IMR-90 (cell line): ENCODE measurements around the gene TEC. TPM values are rescaled to one million over a fixed set of nuclear protein-coding genes. Genes with fewer than 3 reads are reported as not detected.

ENCODE experiments used
- ATAC-seq: fragments of 200-7000 bp; cut with Tn5 transposase; 2 replicates; pipeline ENCODE4 v1.9.1; 2020; ENCODE audit warnings: low read depth, mild to moderate bottlenecking, moderate library complexity
- BruUV-seq: library from RNA; stranded (reverse); fragments of 400-500 nt; replicated peaks from 2 replicates; lab custom pipeline; 2021; lab: Mats Ljungman, UMichigan
- CTCF ChIA-PET: fragments of 300-600 bp; formaldehyde crosslinking; extraction: SDS; loops from one replicate; lab custom pipeline; 2021; ENCODE audit warnings: antibody characterized with exemption; lab: Yijun Ruan, JAX
- POLR2A ChIA-PET: fragments of 300-600 bp; sonication (Branson Sonifier 250); formaldehyde crosslinking; loops from one replicate; lab custom pipeline; 2022; ENCODE audit warnings: antibody characterized with exemption; ENCODE audit not compliant: unreplicated experiment; lab: Charles Lee
- DNase-seq: peaks from one replicate; pipeline ENCODE4 v3.0.0; 2013
- H2AFZ ChIP-seq: replicated peaks from 2 replicates; pipeline ENCODE3; 2013; ENCODE audit warnings: low read length, mild to moderate bottlenecking; ENCODE audit not compliant: poor library complexity
- H2AK5ac ChIP-seq: 2 replicates; pipeline ENCODE4 v1.6.1; 2013; ENCODE audit warnings: low read depth, low read length, inconsistent platforms
- H2AK9ac ChIP-seq: replicated peaks from 2 replicates; pipeline ENCODE3; 2013; ENCODE audit warnings: mild to moderate bottlenecking, low read depth, low read length, moderate library complexity; ENCODE audit not compliant: poor library complexity
- H2BK120ac ChIP-seq: 2 replicates; pipeline ENCODE4 v1.6.1; 2013; ENCODE audit warnings: low read depth, low read length, inconsistent platforms
- H2BK15ac ChIP-seq: 3 replicates; pipeline ENCODE4 v1.6.1; 2013; ENCODE audit warnings: low read depth, low read length, inconsistent platforms
- H2BK20ac ChIP-seq: 2 replicates; pipeline ENCODE4 v1.6.1; 2013; ENCODE audit warnings: low read depth, mild to moderate bottlenecking, inconsistent platforms, low read length, moderate library complexity
- H2BK5ac ChIP-seq: 2 replicates; pipeline ENCODE4 v1.6.1; 2013; ENCODE audit warnings: mild to moderate bottlenecking, low read depth, low read length, inconsistent platforms; ENCODE audit not compliant: poor library complexity, severe bottlenecking
- H3K14ac ChIP-seq: replicated peaks from 2 replicates; pipeline ENCODE4 v1.6.1; 2013; ENCODE audit warnings: low read depth, low read length, inconsistent platforms
- H3K18ac ChIP-seq: 2 replicates; pipeline ENCODE4 v1.6.1; 2013; ENCODE audit warnings: low read depth, low read length, control low read depth
- H3K23ac ChIP-seq: 2 replicates; pipeline ENCODE4 v1.6.1; 2013; ENCODE audit warnings: low read depth, low read length, inconsistent platforms
- H3K27ac ChIP-seq: 2 replicates; pipeline ENCODE4 v1.5.1; 2013; ENCODE audit warnings: mild to moderate bottlenecking, control low read depth, low read length; ENCODE audit not compliant: insufficient read depth
- H3K27me3 ChIP-seq: 2 replicates; pipeline ENCODE4 v1.6.1; 2013; ENCODE audit warnings: low read length; ENCODE audit not compliant: control insufficient read depth, insufficient read depth
- H3K36me3 ChIP-seq: 2 replicates; pipeline ENCODE4 v1.6.1; 2013; ENCODE audit warnings: low read length, mixed read lengths; ENCODE audit not compliant: control insufficient read depth, insufficient read depth
- H3K4ac ChIP-seq: 2 replicates; pipeline ENCODE4 v1.6.1; 2013; ENCODE audit warnings: low read depth, low read length, inconsistent platforms
- H3K4me1 ChIP-seq: 2 replicates; pipeline ENCODE4 v1.6.1; 2013; ENCODE audit warnings: low read length, mixed read lengths; ENCODE audit not compliant: control insufficient read depth, insufficient read depth
- H3K4me2 ChIP-seq: 2 replicates; pipeline ENCODE4 v1.6.1; 2013; ENCODE audit warnings: low read depth, mild to moderate bottlenecking, control low read depth, low read length, moderate library complexity
- H3K4me3 ChIP-seq: 2 replicates; pipeline ENCODE4 v1.5.1; 2013; ENCODE audit warnings: low read depth, mild to moderate bottlenecking, control low read depth, low read length, moderate library complexity; ENCODE audit not compliant: insufficient read depth
- H3K56ac ChIP-seq: 2 replicates; pipeline ENCODE4 v1.6.1; 2013; ENCODE audit warnings: low read length, inconsistent platforms; ENCODE audit not compliant: insufficient read depth; ENCODE audit errors: extremely low read depth
- H3K79me1 ChIP-seq, 2 experiments: 2 replicates each; pipeline ENCODE4 v1.6.1; 2013; ENCODE audit warnings: low read length in 2 of 2, inconsistent platforms in 1 of 2, low read depth in 1 of 2
- H3K9ac ChIP-seq: 2 replicates; pipeline ENCODE4 v1.6.1; 2013; ENCODE audit warnings: low read depth, low read length, control low read depth
- H3K9me1 ChIP-seq: 2 replicates; pipeline ENCODE4 v1.6.1; 2013; ENCODE audit warnings: low read length, inconsistent platforms; ENCODE audit not compliant: insufficient read depth
- H3K9me3 ChIP-seq: 2 replicates; pipeline ENCODE4 v1.6.1; 2013; ENCODE audit warnings: low read length; ENCODE audit not compliant: control insufficient read depth, insufficient read depth
- H4K20me1 ChIP-seq: 2 replicates; pipeline ENCODE4 v1.6.1; 2013; ENCODE audit warnings: low read length, inconsistent platforms; ENCODE audit not compliant: insufficient read depth
- H4K5ac ChIP-seq: 2 replicates; pipeline ENCODE4 v1.6.1; 2013; ENCODE audit warnings: mild to moderate bottlenecking, low read depth, low read length, control low read depth
- H4K8ac ChIP-seq, 2 experiments: 2 replicates each; pipeline ENCODE4 v1.6.1; 2013; ENCODE audit warnings: low read depth in 2 of 2, low read length in 2 of 2, control low read depth in 1 of 2, inconsistent platforms in 1 of 2
- H4K91ac ChIP-seq: 2 replicates; pipeline ENCODE4 v1.6.1; 2013; ENCODE audit warnings: low read depth, low read length, inconsistent platforms; ENCODE audit not compliant: insufficient read depth
- BHLHE40 ChIP-seq: fragments of 150-350 bp; IDR thresholded peaks from 2 replicates; pipeline ENCODE4 v1.6.1; 2016; ENCODE audit warnings: mild to moderate bottlenecking, low read depth, low read length
- CEBPB ChIP-seq: IDR thresholded peaks from 2 replicates; pipeline ENCODE4 v1.6.1; 2012; ENCODE audit warnings: low read depth, low read length, improper control_type of control experiment
- CHD1 ChIP-seq: IDR thresholded peaks from 2 replicates; pipeline ENCODE4 v1.6.1; 2012; ENCODE audit warnings: low read depth, low read length, improper control_type of control experiment
- CTCF ChIP-seq: conservative IDR thresholded peaks from 2 replicates; pipeline ENCODE4 v1.5.1; 2012; ENCODE audit warnings: mild to moderate bottlenecking, low read depth, low read length, improper control_type of control experiment
- FOS ChIP-seq: fragments of 150-350 bp; IDR thresholded peaks from 2 replicates; pipeline ENCODE4 v1.6.1; 2016; ENCODE audit warnings: low read depth, low read length
- MAFK ChIP-seq: IDR thresholded peaks from 2 replicates; pipeline ENCODE4 v1.6.1; 2012; ENCODE audit warnings: low read depth, low read length, improper control_type of control experiment
- MXI1 ChIP-seq: IDR thresholded peaks from 2 replicates; pipeline ENCODE4 v1.6.1; 2012; ENCODE audit warnings: low read depth, mild to moderate bottlenecking, low read length, moderate library complexity, borderline replicate concordance
- RAD21 ChIP-seq: IDR thresholded peaks from 2 replicates; pipeline ENCODE4 v1.6.1; 2012; ENCODE audit warnings: low read length, improper control_type of control experiment
- RCOR1 ChIP-seq: IDR thresholded peaks from 2 replicates; pipeline ENCODE4 v1.6.1; 2012; ENCODE audit warnings: mild to moderate bottlenecking, low read length, improper control_type of control experiment; ENCODE audit not compliant: insufficient replicate concordance
- RFX5 ChIP-seq: IDR thresholded peaks from 2 replicates; pipeline ENCODE4 v1.8.0; 2012; ENCODE audit warnings: low read depth, mild to moderate bottlenecking, low read length, moderate library complexity
- WGBS, 2 experiments: methylation state at CpG; one replicate each; pipeline versions ENCODE4 v1.1.5 to v1.1.7; 2013; ENCODE audit warnings: missing lambda C conversion rate in 2 of 2; ENCODE audit not compliant: insufficient read length in 1 of 2; ENCODE audit errors: extremely low coverage in 2 of 2; 5-methylcytosine and 5-hydroxymethylcytosine counted together
- dilution Hi-C: fragments of 300-500 bp; cut with HindIII; formaldehyde crosslinking; loops from one replicate; pipeline ENCODE4 v1.14.3; 2018; ENCODE audit warnings: low sequenced_read_pairs; ENCODE audit not compliant: unreplicated experiment
- in situ Hi-C: fragments of 300-500 bp; cut with MboI; formaldehyde crosslinking; loops from 3 replicates; pipeline ENCODE4 v1.14.3; 2019; ENCODE audit warnings: low sequenced_read_pairs, inconsistent platforms, mixed read lengths
- intact Hi-C: fragments of 100-400 bp; cut with micrococcal nuclease; formaldehyde crosslinking; loops from 2 replicates; pipeline ENCODE4 v1.10.0; 2022
- polyA plus RNA-seq, 3 experiments: library from polyadenylated mRNA; depleted of rRNA; stranded (reverse); fragments of >200 nt; gene quantifications; 2 replicates each; pipeline ENCODE4 v1.2.3, GENCODE V29; 2012; ENCODE audit warnings: low replicate concordance in 1 of 3
- total RNA-seq: library from RNA; depleted of rRNA; stranded (reverse); fragments of >200 nt; gene quantifications from 2 replicates; pipeline ENCODE4 v1.2.3, GENCODE V29; 2012
- TF ChIP-seq, protein P1 (sequence below): fragments of 150-350 bp; IDR thresholded peaks from 2 replicates; pipeline ENCODE4 v1.6.1; 2017; ENCODE audit warnings: mild to moderate bottlenecking, antibody characterized with exemption, low read length, low read depth

The TEC gene
- total and polyA plus RNA-seq, 2 of the 4 experiments (the other 2 are of a cell fraction), result 0.39 to 0.54 TPM

- Histone ChIP-seq H4K20me1 (no peaks in the 10 kb centered on the region), H3K4me3 (no peak overlapping the region), H3K56ac (no peak overlapping the region), H3K4me1 (peaks cover 4% of the 10 kb centered on the region; the same call in 1 of the 2 replicates), H2AK5ac (no peak overlapping the region), H2BK120ac (no peak overlapping the region), H3K18ac (no peak overlapping the region), H4K8ac (no peak overlapping the region), H4K5ac (no peak overlapping the region), H2BK15ac (no peak overlapping the region), H3K4me2 (no peak overlapping the region), H2AFZ (no peak overlapping the region), H3K36me3 (no peaks in the 10 kb centered on the region), H4K91ac (no peak overlapping the region), H3K9me1 (no peaks in the 10 kb centered on the region; the same call in 1 of the 2 replicates), H3K14ac (no peak overlapping the region), H3K79me1 (no peaks in the 10 kb centered on the region), H2AK9ac (no peak overlapping the region), H3K23ac (no peak overlapping the region), H3K4ac (no peak overlapping the region), H2BK5ac (no peak overlapping the region), H3K9ac (no peak overlapping the region), H3K27ac (no peak overlapping the region), H3K27me3 (no peaks in the 10 kb centered on the region; the same call in 1 of the 2 replicates), H2BK20ac (no peak overlapping the region), H3K9me3 (no peaks in the 10 kb centered on the region)
- POLR2A ChIA-PET, result no interaction called here
- CTCF ChIA-PET, result interaction anchor here (0.6 kb wide), 1 partner anchor 9 kb away, joined by 3 read pairs; no protein-coding TSS in a partner anchor
- in situ Hi-C loops, result no loop called here
- dilution Hi-C loops, result no loop called here
- no peak for ATAC-seq
- no peak for TF ChIP-seq RAD21
- TF ChIP-seq FOS, result no peak
- no peak for TF ChIP-seq CTCF
- TF ChIP-seq, protein P1, sequence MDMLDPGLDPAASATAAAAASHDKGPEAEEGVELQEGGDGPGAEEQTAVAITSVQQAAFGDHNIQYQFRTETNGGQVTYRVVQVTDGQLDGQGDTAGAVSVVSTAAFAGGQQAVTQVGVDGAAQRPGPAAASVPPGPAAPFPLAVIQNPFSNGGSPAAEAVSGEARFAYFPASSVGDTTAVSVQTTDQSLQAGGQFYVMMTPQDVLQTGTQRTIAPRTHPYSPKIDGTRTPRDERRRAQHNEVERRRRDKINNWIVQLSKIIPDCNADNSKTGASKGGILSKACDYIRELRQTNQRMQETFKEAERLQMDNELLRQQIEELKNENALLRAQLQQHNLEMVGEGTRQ, result no peak
- TF ChIP-seq CHD1, result no peak
- TF ChIP-seq BHLHE40, result no peak
- no peak for TF ChIP-seq RCOR1
- no peak for TF ChIP-seq MXI1
- no peak for TF ChIP-seq MAFK
- TF ChIP-seq CEBPB, result no peak
- TF ChIP-seq RFX5, result no peak
- no peak for DNase-seq
- intact Hi-C loops, result no loop called here
- WGBS, 2 experiments, result no CpG with 5 or more reads among the region's 1 CpG
- BruUV-seq, result no TSS peak
Measured at GRCh38 chr4:48191758-48192157, 77.9 kb downstream of the TEC start.
